Upper lobe of left lung (tissue), 6 donors: ENCODE data around the gene BCL7C. TPM values are rescaled to one million over a fixed set of nuclear protein-coding genes. Genes with fewer than 3 reads are reported as not detected.
"Not testable (repeated sequence)": the region's sequence is repeated elsewhere in the genome, so short reads cannot be mapped to it uniquely, and the experiment has no call there.

Experiments used
- ATAC-seq, 2 donors: fragments of 200-7000 bp; cut with Tn5 transposase; one replicate each; pipeline ENCODE4 v1.9.1; 2022; ENCODE audit warnings: mild to moderate bottlenecking in 2 of 2, moderate library complexity in 2 of 2; ENCODE audit not compliant: low FRiP score in 2 of 2
- DNase-seq, 2 donors: peaks; one replicate each; pipeline ENCODE4 v3.0.0-alpha.2; 2019 to 2020
- H3K27ac ChIP-seq, 4 donors: fragments of 200-600 bp; sonication (generic); one replicate each; pipeline ENCODE4 v1.5.1; 2016 to 2019
- H3K27me3 ChIP-seq, 4 donors: fragments of 200-600 bp; sonication (generic); one replicate each; pipeline ENCODE4 v1.5.1; 2017 to 2019
- H3K36me3 ChIP-seq, 4 donors: fragments of 200-600 bp; sonication (generic); one replicate each; pipeline ENCODE4 v1.5.1; 2016 to 2019
- H3K4me1 ChIP-seq, 4 donors: fragments of 200-600 bp; sonication (generic); one replicate each; pipeline ENCODE4 v1.5.1; 2018 to 2019
- H3K4me3 ChIP-seq, 4 donors: fragments of 200-600 bp; sonication (generic); one replicate each; pipeline ENCODE4 v1.5.1; 2017 to 2019; ENCODE audit warnings: mild to moderate bottlenecking in 2 of 4, moderate library complexity in 1 of 4
- H3K9me3 ChIP-seq, 4 donors: fragments of 200-600 bp; sonication (generic); one replicate each; pipeline ENCODE4 v1.5.1; 2018 to 2019
- CTCF ChIP-seq, 6 experiments: fragments of 450-650 bp in 4 of 6; fragments of 200-600 bp in 2 of 6; sonication (generic) in 2 of 6; IDR thresholded peaks; one replicate each; pipeline ENCODE4 v1.5.1; 2016 to 2019; ENCODE audit warnings: antibody characterized with exemption in 6 of 6
- EP300 ChIP-seq, 4 donors: sonication (generic); formaldehyde crosslinking; IDR thresholded peaks; one replicate each; pipeline ENCODE4 v1.5.1; 2017; ENCODE audit warnings: antibody characterized with exemption in 4 of 4, control low read depth in 2 of 4
- POLR2A ChIP-seq, 4 donors: fragments of 450-650 bp; IDR thresholded peaks; one replicate each; pipeline ENCODE4 v1.5.1; 2016 to 2017; ENCODE audit warnings: antibody characterized with exemption in 4 of 4, mild to moderate bottlenecking in 2 of 4
- POLR2AphosphoS5 ChIP-seq, 2 donors: sonication (generic); formaldehyde crosslinking; IDR thresholded peaks; one replicate each; pipeline ENCODE4 v1.5.1; 2017; ENCODE audit warnings: antibody characterized with exemption in 2 of 2
- WGBS, 2 donors: methylation state at CpG; one replicate each; pipeline ENCODE4 v1.1.5; 2017 to 2018; 5-methylcytosine and 5-hydroxymethylcytosine counted together
- total RNA-seq, 6 donors: library from RNA; depleted of rRNA in 4 of 6; stranded (reverse); fragments of >200 nt in 4 of 6; gene quantifications; one replicate each; pipeline versions ENCODE4 v1.1.0 to v1.2.1, GENCODE V29; 2016 to 2021
- donor health status: DM: no; HTN: no; CAD: no; lungs with moderate emphysema.
- donor health status: DM: no; HTN: yes; CAD: no; lungs with severe emphysema.

BCL7C gene
- total RNA-seq, 6 donors from 2014 or later, result 15.7 to 32.8 (median 28.2) TPM

GRCh38 chr16:30892670-30893416 lies 1.0 kb downstream of the BCL7C start:
- peak in 1 of 2 donors; percentile 70 for DNase-seq
- WGBS, 2 donors, result 62 to 77% methylated on average over 16 to 18 of the region's 20 CpGs
- peaks cover 28 to 48% (median 40%) of the 10 kb centered on the region in 4 donors for H3K4me1 ChIP-seq
- H3K9me3 ChIP-seq, result no peaks in the 10 kb centered on the region
- no peak for TF ChIP-seq CTCF (IDR thresholded peaks at IDR 0.05)
- TF ChIP-seq POLR2A (IDR thresholded peaks at IDR 0.05), result no peak
- no peak for TF ChIP-seq EP300 (IDR thresholded peaks at IDR 0.05)
- no peak for TF ChIP-seq POLR2AphosphoS5 (IDR thresholded peaks at IDR 0.05)
- no peaks in the 10 kb centered on the region for H3K27me3 ChIP-seq
- H3K36me3 ChIP-seq, result peaks cover 0 to 38% (median 21%) of the 10 kb centered on the region in 4 donors
- peak overlapping the region; percentile 95 to 99 (median 97) for H3K27ac ChIP-seq
- no peak for ATAC-seq
- peak overlapping the region in 3 of 4 donors; percentile 73 to 84 (median 74) for H3K4me3 ChIP-seq

DNA sequence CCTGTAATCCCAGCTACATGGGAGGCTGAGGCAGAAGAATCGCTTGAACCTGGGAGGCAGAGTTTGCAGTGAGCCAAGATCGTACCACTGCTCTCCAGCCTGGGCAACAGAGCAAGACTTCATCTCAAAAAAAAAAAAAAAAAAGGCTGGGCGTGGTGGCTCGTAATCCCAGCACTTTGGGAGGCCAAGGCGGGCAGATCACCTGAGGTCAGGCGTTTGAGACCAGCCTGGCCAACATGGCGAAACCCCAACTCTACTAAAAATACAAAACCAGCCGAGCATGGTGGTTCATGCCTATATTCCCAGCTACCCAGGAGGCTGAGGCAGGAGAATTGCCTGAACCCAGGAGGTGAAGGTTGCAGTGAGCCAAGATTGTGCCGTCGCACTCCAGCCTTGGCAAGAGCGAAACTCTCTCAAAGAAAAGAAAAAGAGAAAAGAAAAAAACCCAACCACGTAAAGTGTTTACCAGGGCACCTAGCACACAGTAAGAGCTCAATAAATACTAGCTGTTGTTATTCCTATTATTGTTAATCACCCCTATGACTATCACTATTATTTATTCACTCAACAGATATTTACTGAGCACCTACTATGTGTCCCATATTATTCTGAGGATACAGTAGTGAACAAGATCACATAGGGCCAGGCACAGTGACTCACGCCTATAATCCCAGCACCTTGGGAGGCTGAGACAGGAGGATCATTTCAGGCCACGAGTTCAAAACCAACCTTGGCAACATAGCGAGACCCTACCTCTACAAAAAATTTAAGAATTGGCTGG lies 2.6 kb downstream of the BCL7C start:
- ATAC-seq, H3K27me3 ChIP-seq, H3K4me3 ChIP-seq, H3K9me3 ChIP-seq, DNase-seq, H3K27ac ChIP-seq: not testable (repeated sequence)
- peaks cover 0 to 53% (median 24%) of the 10 kb centered on the region in 4 donors for H3K36me3 ChIP-seq
- 94% methylated on average over 15 of the region's 15 CpGs for WGBS, 2 donors
- H3K4me1 ChIP-seq, result peaks cover 28 to 37% (median 31%) of the 10 kb centered on the region in 4 donors

DNA sequence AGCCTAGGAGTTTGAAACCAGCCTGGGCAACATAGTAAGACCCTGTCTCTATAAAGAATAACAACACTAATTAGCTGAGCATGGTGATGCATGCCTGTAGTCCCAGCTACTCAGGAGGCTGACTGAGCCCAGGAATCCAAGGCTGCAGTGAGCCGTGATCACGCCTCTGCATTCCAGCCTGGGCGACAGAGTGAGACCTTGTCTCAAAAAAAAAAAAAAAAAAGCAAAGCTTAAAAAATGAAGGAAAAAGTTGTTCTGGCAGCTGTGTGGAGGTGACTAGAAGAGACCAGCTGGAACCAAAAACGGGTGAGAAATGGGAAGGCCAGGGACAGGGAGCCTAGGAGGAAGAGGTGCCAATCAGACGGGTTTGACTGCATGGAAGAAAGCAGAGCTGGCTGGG lies 4.2 kb downstream of the BCL7C start:
- peaks cover 14 to 26% (median 18%) of the 10 kb centered on the region in 4 donors for H3K4me1 ChIP-seq
- H3K27me3 ChIP-seq, result no peaks in the 10 kb centered on the region
- no peaks in the 10 kb centered on the region for H3K9me3 ChIP-seq
- peaks cover 0 to 68% (median 27%) of the 10 kb centered on the region in 4 donors for H3K36me3 ChIP-seq
- H3K4me3 ChIP-seq, result no peak overlapping the region
- no peak overlapping the region for H3K27ac ChIP-seq
- no peak for ATAC-seq
- DNase-seq, result no peak
- TF ChIP-seq EP300 (IDR thresholded peaks at IDR 0.05), result no peak
- TF ChIP-seq POLR2AphosphoS5 (IDR thresholded peaks at IDR 0.05), result no peak
- no peak for TF ChIP-seq CTCF (IDR thresholded peaks at IDR 0.05)
- no peak for TF ChIP-seq POLR2A (IDR thresholded peaks at IDR 0.05)
- 89 to 95% methylated on average over 5 of the region's 5 CpGs for WGBS, 2 donors

GRCh38 chr16:30888856-30889499 lies 4.9 kb downstream of the BCL7C start:
- WGBS, 2 donors, result 91 to 92% methylated on average over 4 to 7 of the region's 8 CpGs
- ATAC-seq (no peak), DNase-seq (no peak)
- Histone ChIP-seq H3K4me3 (no peak overlapping the region), H3K36me3 (peaks cover 0 to 69% (median 27%) of the 10 kb centered on the region in 4 donors), H3K9me3 (no peaks in the 10 kb centered on the region), H3K27ac (no peak overlapping the region), H3K27me3 (no peaks in the 10 kb centered on the region), H3K4me1 (peaks cover 12 to 19% (median 13%) of the 10 kb centered on the region in 4 donors)
- no peak for TF ChIP-seq CTCF (IDR thresholded peaks at IDR 0.05)

GRCh38 chr16:30887927-30888326 lies 6.0 kb downstream of the BCL7C start:
- WGBS, 2 donors, result 88 to 93% methylated on average over 9 of the region's 9 CpGs
- Histone ChIP-seq H3K4me3 (no peak overlapping the region), H3K27me3 (no peaks in the 10 kb centered on the region), H3K27ac (no peak overlapping the region), H3K36me3 (peaks cover 0 to 69% (median 27%) of the 10 kb centered on the region in 4 donors), H3K4me1 (peaks cover 6 to 11% (median 7%) of the 10 kb centered on the region in 4 donors), H3K9me3 (no peaks in the 10 kb centered on the region)
- DNase-seq (no peak), ATAC-seq (no peak)
- no peak for TF ChIP-seq POLR2A (IDR thresholded peaks at IDR 0.05)
